Lung microvascular endothelial cell (primary cell): ENCODE measurements around the gene LYPD6. TPM values are rescaled to one million over a fixed set of nuclear protein-coding genes. Genes with fewer than 3 reads are reported as not detected.

Experiments used
- DNase-seq, 2 donors: peaks; one replicate each; pipeline versions ENCODE4 v3.0.0 to v3.0.0-alpha.2; 2010; ENCODE audit warnings: low read depth in 2 of 2
- total RNA-seq: library from RNA; depleted of rRNA; stranded (reverse); fragments of >200 nt; gene quantifications from 2 replicates; pipeline ENCODE4 v1.2.1, GENCODE V29; 2014

Gene LYPD6
- total RNA-seq, 1 donor from 2014 or later: 7.5 TPM

- DNase-seq: no peak
These were observed 79.1 kb downstream of the LYPD6 start for GRCh38 chr2:149409506-149409905.

DNA sequence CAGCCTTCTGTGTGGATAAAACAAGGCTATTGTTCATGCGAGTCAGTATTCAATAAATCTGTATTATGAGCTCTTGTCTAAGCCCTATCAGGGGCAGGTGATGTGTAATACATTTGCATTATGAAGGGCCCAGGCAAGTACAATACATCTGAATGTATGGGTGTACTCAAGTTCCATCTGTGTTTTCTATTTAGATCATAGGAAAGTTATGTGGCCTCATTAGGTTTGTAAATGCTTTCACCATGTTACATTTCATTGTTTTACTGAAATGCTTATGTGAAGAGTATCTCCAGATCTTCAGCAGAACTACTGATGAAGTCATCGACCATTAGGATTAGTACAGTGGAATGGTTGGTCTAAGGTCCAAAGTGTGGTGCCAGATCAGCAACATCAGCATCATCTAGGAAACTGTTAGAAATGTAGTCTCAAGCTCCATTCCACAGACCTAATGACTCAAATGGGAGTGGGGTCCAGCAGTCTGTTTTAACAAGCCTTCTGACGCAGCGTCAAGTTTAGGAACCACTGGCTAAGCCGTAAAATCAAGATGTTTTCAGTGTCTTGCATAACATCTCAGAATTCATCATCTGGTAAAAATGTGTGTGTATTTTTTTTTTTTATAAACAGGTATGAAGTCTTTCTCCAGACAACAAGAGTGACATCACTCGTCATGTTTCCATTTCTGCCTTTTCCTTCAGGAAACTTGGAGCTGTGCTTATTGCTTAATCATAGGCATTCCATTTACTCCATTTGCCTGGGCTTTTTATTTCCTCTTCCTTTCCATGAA, 80.5 kb downstream of the LYPD6 start:
- DNase-seq: no peak

DNA sequence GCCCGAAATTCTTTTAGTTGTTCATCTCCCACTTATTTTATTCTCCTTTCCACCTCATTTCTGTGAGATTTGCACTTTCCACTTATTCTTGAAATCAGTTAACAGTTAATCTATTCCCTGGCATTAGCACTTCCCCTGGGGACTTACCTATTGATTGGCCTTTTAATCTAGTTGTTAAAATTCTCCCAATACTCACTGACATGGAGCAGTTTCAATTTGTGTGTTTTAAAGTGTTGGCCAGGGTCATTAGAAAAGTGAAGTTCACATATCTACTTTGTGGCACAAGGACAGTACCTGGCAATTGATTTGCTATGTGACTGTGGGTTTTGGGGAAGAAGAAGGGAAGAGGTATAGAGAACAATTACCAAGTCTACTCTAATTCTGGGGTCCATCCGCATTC, 83.1 kb downstream of the LYPD6 start:
- no peak for DNase-seq

DNA sequence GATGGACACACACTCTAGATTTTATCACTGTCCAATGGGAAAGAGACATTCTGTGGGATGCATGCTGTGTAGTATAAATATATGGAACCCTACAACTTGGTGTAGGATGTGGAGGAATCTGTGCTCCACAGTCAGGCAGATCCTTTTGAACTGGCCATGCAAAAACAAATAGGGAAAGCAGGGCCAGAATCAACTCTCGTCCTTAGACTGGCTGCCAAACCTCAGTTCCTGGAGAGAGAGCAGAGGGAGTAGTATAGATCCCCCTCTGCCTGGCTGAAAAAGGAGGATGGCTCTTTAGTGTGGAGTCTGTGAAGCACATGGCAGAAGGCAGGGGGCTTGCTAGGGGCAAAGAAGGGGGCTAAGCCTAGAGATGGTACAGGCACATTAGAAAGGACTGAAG, 84.7 kb downstream of the LYPD6 start:
- DNase-seq: peak in 1 of 2 donors; percentile 21

GRCh38 chr2:149418065-149418464, 87.7 kb downstream of the LYPD6 start:
- peak; percentile 7 to 64 for DNase-seq

DNA sequence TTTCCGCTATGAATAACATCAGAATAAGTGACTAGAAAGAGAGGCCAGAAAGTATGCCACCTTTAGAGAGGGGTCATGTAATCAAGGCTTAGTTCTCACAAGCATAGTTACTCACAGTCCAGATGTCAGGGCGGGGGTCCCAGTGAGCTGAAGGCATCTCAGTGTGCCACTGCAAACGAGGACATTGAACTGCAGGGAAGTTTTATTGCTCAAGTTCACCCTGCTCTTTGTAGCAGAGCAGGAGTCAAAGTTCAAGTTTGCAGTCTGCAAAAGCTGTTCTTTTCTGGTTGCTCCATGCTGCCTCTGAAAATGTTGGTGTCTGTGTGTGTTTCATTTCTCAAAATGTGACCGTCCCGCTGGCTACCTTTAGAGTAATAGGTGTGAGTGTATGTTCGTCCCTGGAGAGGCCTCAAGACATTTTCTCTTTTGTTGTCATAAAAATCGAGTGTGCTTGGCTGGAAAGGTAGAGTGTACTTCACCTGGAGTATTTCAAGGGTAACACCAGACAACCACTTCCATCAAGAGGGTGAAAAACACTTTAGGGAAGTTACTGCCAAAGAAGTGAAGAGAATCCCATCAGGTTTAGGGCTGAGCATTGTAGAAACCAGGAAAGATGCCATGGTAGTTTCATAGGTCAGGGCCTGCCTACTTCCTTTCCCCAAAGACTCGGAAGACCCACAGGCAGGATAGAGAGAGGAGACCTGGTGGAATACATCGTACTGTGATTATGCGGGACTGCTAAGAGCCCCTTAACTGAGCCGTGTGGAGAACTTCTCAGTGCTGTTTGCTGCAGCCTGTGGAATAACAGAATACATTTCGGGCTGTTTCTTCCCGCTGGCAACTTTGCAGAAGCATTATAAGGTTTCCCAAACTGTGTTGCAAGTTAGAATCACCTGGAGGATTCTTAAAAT, 89.9 kb downstream of the LYPD6 start:
- no peak for DNase-seq

GRCh38 chr2:149421791-149422190, 91.4 kb downstream of the LYPD6 start:
- DNase-seq: no peak

DNA sequence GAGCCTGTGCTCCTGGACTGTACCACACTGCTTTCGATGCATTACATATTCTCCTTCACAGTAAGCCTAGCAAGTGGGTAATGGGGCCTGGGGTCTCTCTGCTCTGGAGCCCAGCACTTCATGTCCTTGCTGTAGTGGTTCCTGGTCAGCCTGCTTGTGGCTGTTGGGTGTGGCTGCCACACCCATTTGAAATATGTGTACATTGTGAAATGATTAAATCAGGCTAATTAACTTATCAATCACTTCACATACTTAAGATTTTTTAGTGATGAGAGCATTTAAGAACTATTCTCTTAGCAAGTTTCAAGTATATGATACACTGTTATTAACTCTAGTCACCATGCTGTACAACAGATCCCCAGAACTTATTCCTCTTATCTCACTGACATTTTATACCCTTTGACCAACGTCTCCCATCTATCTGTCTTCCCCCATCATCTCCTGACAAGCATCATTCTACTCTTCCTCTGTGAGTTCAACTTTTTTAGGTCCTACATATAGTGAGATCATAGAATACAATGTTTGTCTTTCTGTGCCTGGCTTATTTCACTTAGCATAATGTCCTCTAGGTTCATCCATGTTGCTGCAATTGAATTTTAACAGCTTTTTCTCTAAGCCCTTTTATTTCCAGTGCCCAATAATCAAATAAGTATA, 92.1 kb downstream of the LYPD6 start:
- DNase-seq: no peak

DNA sequence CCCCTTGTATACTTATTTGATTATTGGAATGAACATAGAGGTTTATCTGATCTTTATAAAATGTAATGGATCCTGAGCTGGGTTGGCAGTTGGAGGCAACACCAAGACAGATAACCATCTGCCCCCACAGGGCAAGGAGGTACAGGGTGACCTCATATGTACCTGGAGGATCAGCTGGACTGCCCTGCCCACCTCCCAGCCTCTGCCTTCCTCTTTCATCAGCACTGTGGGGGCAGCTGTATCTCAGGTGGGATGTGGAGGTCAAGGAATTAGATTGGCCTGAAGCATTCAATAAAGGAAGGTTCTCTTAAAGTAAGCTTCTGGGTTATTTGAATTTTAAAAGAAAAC, 92.6 kb downstream of the LYPD6 start:
- no peak for DNase-seq

- no peak for DNase-seq
These were observed 93.2 kb downstream of the LYPD6 start for GRCh38 chr2:149423630-149424029.

DNA sequence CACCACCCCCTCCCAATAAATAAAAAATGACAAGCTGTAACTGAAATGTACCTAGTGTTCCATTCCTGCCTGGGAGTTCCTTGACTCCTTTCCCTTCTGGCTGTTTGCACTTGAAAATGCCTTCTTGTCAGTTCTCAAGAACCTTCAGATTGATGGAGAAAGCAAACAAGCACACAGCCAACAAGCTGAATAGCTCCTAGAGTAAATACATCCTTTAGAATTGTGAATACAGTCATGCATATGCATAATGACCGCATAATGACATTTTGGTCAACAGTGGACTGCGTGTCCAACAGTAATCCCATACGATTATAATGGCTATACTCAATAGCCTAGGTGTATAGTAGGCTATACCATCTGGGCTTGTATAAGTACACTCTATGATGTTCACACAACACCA, 97.0 kb downstream of the LYPD6 start:
- no peak for DNase-seq

DNA sequence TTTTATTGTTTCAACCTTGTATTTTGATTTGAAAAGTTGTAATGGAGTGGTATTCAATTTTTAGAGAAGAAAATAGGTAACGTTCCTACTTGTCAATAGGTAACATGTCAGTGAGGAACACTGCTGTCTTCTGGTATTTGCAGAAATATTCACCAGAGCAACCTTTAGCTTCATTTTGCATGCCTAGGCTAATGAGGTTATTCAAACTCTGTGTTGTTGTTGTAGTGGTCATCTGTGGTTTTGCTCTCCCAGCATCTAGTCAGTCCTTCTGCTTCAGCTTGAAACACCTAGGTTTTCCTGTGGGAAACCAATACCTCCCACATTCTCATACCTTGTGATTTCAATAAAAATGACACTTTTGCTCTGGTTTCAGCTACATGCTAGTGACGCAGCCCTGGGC, 98.4 kb downstream of the LYPD6 start:
- DNase-seq: no peak

- peak in 1 of 2 donors; percentile 20 for DNase-seq
These were observed 100.7 kb downstream of the LYPD6 start for GRCh38 chr2:149430743-149431736.

DNA sequence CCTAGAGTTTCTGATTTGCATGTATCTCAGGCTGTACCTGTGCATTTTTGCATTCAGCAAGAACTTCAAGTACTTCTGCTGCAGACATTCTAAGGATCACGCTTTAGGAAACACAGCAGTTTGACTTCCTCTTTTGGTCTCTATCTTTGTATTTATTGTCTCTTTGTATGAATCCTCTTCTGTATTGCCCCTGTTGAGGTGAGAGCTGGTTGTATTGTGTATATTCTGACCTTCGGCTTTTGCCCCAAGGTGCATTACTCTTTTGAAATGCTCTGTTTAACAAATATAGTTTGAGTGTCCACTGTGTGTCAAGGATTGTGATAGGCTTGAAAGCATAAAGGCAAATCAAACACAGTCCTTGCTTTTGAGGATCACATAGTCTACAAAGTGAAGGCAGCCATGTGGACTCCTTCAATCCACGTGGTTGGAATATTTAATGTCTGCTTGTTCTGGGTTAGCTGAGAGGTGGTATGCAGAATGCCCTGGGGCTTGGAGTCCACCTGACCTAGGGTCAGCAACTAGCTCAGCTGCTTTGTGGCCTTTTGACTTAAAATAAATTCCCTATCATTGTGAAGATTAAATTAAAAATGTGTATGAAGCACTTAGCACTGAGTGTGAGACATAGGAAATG, 108.1 kb downstream of the LYPD6 start:
- DNase-seq: no peak

- no peak for DNase-seq
These were observed 110.9 kb downstream of the LYPD6 start for GRCh38 chr2:149441255-149441654.

DNA sequence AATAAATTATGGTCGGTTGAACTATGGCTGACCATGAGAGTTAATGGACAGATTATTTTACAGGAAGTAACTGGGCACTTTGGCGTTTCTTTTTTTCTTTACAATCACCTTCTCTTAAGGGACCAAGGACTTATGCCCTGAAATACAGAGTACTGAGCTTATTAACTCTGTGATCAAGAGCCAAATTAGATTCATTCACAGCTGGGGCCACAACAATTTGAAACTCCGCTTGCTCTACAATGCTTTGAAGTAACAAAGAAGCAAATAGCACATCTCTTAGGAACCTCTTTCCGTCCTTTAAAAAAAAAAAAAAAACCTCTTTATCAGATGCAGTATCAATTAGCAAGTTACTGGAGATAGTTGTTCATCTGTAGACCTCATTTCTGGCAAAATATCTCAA, 112.0 kb downstream of the LYPD6 start:
- no peak for DNase-seq

- DNase-seq: no peak
These were observed 112.8 kb downstream of the LYPD6 start for GRCh38 chr2:149443150-149443549.

DNA sequence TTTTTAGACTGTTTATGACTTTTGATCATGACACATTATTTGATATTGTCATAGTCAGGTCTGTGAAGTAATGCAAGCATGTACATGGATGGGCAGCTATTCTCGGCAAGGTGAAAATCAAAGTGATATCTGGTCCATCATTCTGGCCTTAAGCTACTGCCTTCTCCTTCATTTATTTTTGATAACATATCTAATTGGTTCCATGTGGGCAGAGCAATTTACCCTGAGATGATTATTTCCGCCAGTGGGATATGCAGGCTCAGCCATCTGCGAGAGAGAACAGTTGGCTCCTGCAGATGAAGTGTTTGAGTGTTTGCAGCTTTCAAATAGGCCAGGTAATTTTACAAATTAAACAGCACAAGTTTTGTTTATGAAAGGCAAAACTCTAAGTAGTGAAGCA, 116.4 kb downstream of the LYPD6 start:
- DNase-seq: no peak

DNA sequence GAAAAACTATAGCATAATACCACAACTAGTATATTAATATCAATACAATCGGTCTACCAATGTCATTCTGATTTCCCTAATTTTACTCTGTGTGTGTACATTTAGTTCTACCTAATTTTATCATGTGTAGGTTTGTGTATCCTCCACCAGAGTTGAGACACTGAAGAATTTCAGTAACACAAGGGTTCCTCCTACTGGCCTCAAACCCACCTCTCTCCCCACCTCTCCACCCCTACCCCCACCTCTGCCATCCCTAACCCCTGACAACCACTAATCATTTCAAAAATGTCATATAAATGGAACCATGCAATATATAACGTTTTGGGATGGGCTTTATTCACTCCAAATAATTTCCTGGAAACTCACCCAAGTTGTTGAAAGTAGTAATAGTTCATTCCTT, 117.9 kb downstream of the LYPD6 start:
- peak in 1 of 2 donors; percentile 6 for DNase-seq

DNA sequence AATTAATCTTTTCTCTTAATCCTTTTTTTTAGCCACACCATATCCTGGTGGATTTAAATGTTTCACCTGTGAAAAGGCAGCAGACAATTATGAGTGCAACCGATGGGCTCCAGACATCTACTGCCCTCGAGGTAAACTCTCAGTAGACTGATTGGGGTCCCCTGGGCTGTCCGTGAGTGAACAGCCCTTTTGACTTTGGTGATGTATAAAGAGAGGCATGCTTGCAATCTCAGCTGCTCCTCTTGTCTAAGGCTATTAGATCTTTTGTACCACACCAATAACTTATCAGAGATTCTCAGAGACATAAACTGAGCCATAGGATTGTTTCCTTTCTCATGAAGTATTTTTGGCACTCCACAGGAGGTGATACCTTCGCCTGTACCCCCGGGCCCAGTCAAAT, 118.6 kb downstream of the LYPD6 start:
- no peak for DNase-seq
